Uterus (tissue), 2 donors: ENCODE data around the gene RGPD8.
"Not testable (repeated sequence)": the region's sequence is repeated elsewhere in the genome, so short reads cannot be mapped to it uniquely, and the experiment has no call there.

Source experiments
- CTCF ChIP-seq, 4 experiments: fragments of 200-600 bp in 2 of 4; fragments of 450-650 bp in 2 of 4; sonication (generic) in 2 of 4; IDR thresholded peaks; one replicate each; pipeline ENCODE4 v1.5.1; 2016 to 2019; ENCODE audit warnings: antibody characterized with exemption in 4 of 4, mild to moderate bottlenecking in 2 of 4, moderate library complexity in 1 of 4
- POLR2A ChIP-seq, 2 donors: fragments of 450-650 bp; IDR thresholded peaks; one replicate each; pipeline ENCODE4 v1.6.1; 2016; ENCODE audit warnings: antibody characterized with exemption in 2 of 2, mild to moderate bottlenecking in 1 of 2, moderate library complexity in 1 of 2

GRCh38 chr2:112436993-112437392, 3.5 kb upstream of the RGPD8 start:
- TF ChIP-seq CTCF, POLR2A (IDR thresholded peaks at IDR 0.05): not testable (repeated sequence)
